A673 (cell line): ENCODE measurements around the gene DAPK1. TPM values are rescaled to one million over a fixed set of nuclear protein-coding genes. Genes with fewer than 3 reads are reported as not detected.

ENCODE experiments used
- BruUV-seq: library from RNA; stranded (reverse); fragments of 400-500 nt; replicated peaks from 2 replicates; lab custom pipeline; 2021; lab: Mats Ljungman, UMichigan
- CTCF ChIA-PET: fragments of 300-600 bp; sonication (Branson Sonifier 250); formaldehyde crosslinking; loops from one replicate; lab custom pipeline; 2022; ENCODE audit warnings: antibody characterized with exemption; lab: Charles Lee
- POLR2A ChIA-PET: fragments of 300-600 bp; sonication (Branson Sonifier 250); formaldehyde crosslinking; loops from one replicate; lab custom pipeline; 2022; ENCODE audit warnings: antibody characterized with exemption; ENCODE audit not compliant: low non-redundant PET; lab: Charles Lee
- DNase-seq: peaks from one replicate; pipeline ENCODE4 v3.0.0-alpha.2; 2015; ENCODE audit warnings: low spot score
- H3K27ac ChIP-seq: fragments of 200-600 bp; sonication (generic); 2 replicates; pipeline ENCODE4 v1.5.1; 2016; ENCODE audit warnings: mixed run types, low read depth, mild to moderate bottlenecking, mixed read lengths, antibody characterized with exemption, low read length; ENCODE audit not compliant: poor library complexity, severe bottlenecking
- H3K27me3 ChIP-seq: fragments of 200-600 bp; sonication (generic); replicated peaks from 2 replicates; pipeline ENCODE4 v1.6.1; 2017; ENCODE audit warnings: mixed run types, low read depth, mild to moderate bottlenecking, mixed read lengths, antibody characterized with exemption, low read length; ENCODE audit not compliant: insufficient read depth, poor library complexity
- H3K36me3 ChIP-seq: fragments of 200-600 bp; sonication (generic); 2 replicates; pipeline ENCODE4 v1.6.1; 2016; ENCODE audit warnings: mixed run types, mild to moderate bottlenecking, mixed read lengths, antibody characterized with exemption, low read length; ENCODE audit not compliant: insufficient read depth, poor library complexity, severe bottlenecking
- H3K4me1 ChIP-seq: fragments of 200-600 bp; sonication (generic); 2 replicates; pipeline ENCODE4 v1.6.1; 2017; ENCODE audit warnings: mixed run types, mild to moderate bottlenecking, mixed read lengths, antibody characterized with exemption, low read length; ENCODE audit not compliant: insufficient read depth, poor library complexity, severe bottlenecking
- H3K4me3 ChIP-seq: fragments of 200-600 bp; sonication (generic); 2 replicates; pipeline ENCODE4 v1.5.1; 2016; ENCODE audit warnings: low read depth, mixed run types, mild to moderate bottlenecking, mixed read lengths, low read length; ENCODE audit not compliant: poor library complexity, severe bottlenecking
- H3K9me3 ChIP-seq: fragments of 200-600 bp; sonication (generic); 2 replicates; pipeline ENCODE4 v1.6.1; 2016; ENCODE audit warnings: mixed run types, low read depth, mild to moderate bottlenecking, mixed read lengths, antibody characterized with exemption, low read length; ENCODE audit not compliant: poor library complexity, severe bottlenecking
- CTCF ChIP-seq: fragments of 300-800, 200-600 bp; sonication (generic); conservative IDR thresholded peaks from 2 replicates; pipeline ENCODE4 v1.5.1; 2017; ENCODE audit warnings: low read depth, mild to moderate bottlenecking, antibody characterized with exemption, low read length, moderate library complexity, mixed read lengths
- EZH2 ChIP-seq: fragments of 200-600 bp; sonication (generic); IDR thresholded peaks from 2 replicates; pipeline ENCODE4 v1.6.1; 2017; ENCODE audit warnings: borderline replicate concordance, low read depth, mild to moderate bottlenecking, mixed read lengths, antibody characterized with exemption, low read length; ENCODE audit not compliant: poor library complexity, severe bottlenecking
- intact Hi-C: fragments of 100-400 bp; cut with micrococcal nuclease; formaldehyde crosslinking; loops from one replicate; pipeline ENCODE4 v1.10.0; 2022; ENCODE audit not compliant: unreplicated experiment
- total RNA-seq: library from RNA; stranded (reverse); gene quantifications from 2 replicates; pipeline ENCODE4 v1.2.3, GENCODE V29; 2021

Gene DAPK1
- total RNA-seq, 1 experiment from 2014 or later = 380 TPM

GRCh38 chr9:87529671-87530070 is 32.0 kb downstream of the DAPK1 start:
- ChIA-PET POLR2A (interaction anchor here (0.6 kb wide), 1 partner anchor 632 kb away, joined by 12 read pairs; no protein-coding TSS in a partner anchor), CTCF (interaction anchor here (0.6 to 0.7 kb wide), 2 partner anchors 9 to 11 kb away, joined by 3 to 4 read pairs; no protein-coding TSS in a partner anchor)
- BruUV-seq = no TSS peak
- no peaks in the 10 kb centered on the region for H3K9me3 ChIP-seq
- no peak overlapping the region for H3K4me3 ChIP-seq
- TF ChIP-seq CTCF = no peak
- no peak for TF ChIP-seq EZH2
- peak overlapping the region; percentile 76 for H3K27ac ChIP-seq
- H3K36me3 ChIP-seq = peaks cover 22% of the 10 kb centered on the region
- H3K27me3 ChIP-seq = no peaks in the 10 kb centered on the region
- peak; percentile 48 for DNase-seq
- peaks cover 84% of the 10 kb centered on the region for H3K4me1 ChIP-seq
- intact Hi-C loops = loop anchor here (5.0 kb wide), 2 partner anchors 32 to 73 kb away; partner anchors contain the start of gene DAPK1

GRCh38 chr9:87530716-87531115 is 33.0 kb downstream of the DAPK1 start:
- TF ChIP-seq EZH2 = no peak
- TF ChIP-seq CTCF = no peak
- no peak overlapping the region for H3K4me3 ChIP-seq
- POLR2A ChIA-PET = no interaction called here
- intact Hi-C loops = loop anchor here (5.0 kb wide), 2 partner anchors 33 to 72 kb away; partner anchors contain the start of gene DAPK1
- peaks cover 22% of the 10 kb centered on the region for H3K36me3 ChIP-seq
- BruUV-seq = no TSS peak
- no peaks in the 10 kb centered on the region for H3K9me3 ChIP-seq
- H3K27ac ChIP-seq = peak overlapping the region; percentile 76
- H3K27me3 ChIP-seq = no peaks in the 10 kb centered on the region
- CTCF ChIA-PET = no interaction called here
- no peak for DNase-seq
- peaks cover 84% of the 10 kb centered on the region for H3K4me1 ChIP-seq

- TSS peak; percentile 0 for BruUV-seq
- DNase-seq = peak; percentile 87
- intact Hi-C loops = loop anchor here (5.0 kb wide), 2 partner anchors 34 to 71 kb away; partner anchors contain the start of gene DAPK1
- Histone ChIP-seq H3K27ac (peak overlapping the region; percentile 76), H3K4me1 (peaks cover 87% of the 10 kb centered on the region), H3K27me3 (no peaks in the 10 kb centered on the region), H3K9me3 (no peaks in the 10 kb centered on the region), H3K4me3 (no peak overlapping the region), H3K36me3 (peaks cover 18% of the 10 kb centered on the region)
- POLR2A ChIA-PET = no interaction called here
- TF ChIP-seq CTCF (no peak), EZH2 (no peak)
- CTCF ChIA-PET = no interaction called here
Measured at GRCh38 chr9:87531370-87532295, 34.0 kb downstream of the DAPK1 start.
